ENCODE data around the gene VSTM2L. TPM values are rescaled to one million over a fixed set of nuclear protein-coding genes. Genes with fewer than 3 reads are reported as not detected.

Gene VSTM2L
- total RNA-seq, 1 donor from 2014 or later: not detected

- intact Hi-C loops (cut with micrococcal nuclease): no loop called here
- CTCF ChIA-PET: no interaction called here
- H3K27me3 Mint-ChIP-seq: peaks cover 7% of the 10 kb centered on the region
- no peak for ATAC-seq (ENCODE audit: low read depth)
- POLR2A ChIA-PET: no interaction called here
- no peak for TF ChIP-seq CTCF (IDR thresholded peaks at IDR 0.05)
- H3K27ac Mint-ChIP-seq: no peak overlapping the region
- no peaks in the 10 kb centered on the region for H3K4me1 Mint-ChIP-seq
- peaks cover 4% of the 10 kb centered on the region for H3K9me3 Mint-ChIP-seq
- H3K36me3 Mint-ChIP-seq (ENCODE audit: low read depth): no peaks in the 10 kb centered on the region
- no peak for DNase-seq
- no peak overlapping the region for H3K4me3 Mint-ChIP-seq
Measured at GRCh38 chr20:37948956-37949355, 46.0 kb downstream of the VSTM2L start.

- H3K36me3 Mint-ChIP-seq (ENCODE audit: low read depth): no peaks in the 10 kb centered on the region
- POLR2A ChIA-PET: no interaction called here
- no peaks in the 10 kb centered on the region for H3K4me1 Mint-ChIP-seq
- no peak overlapping the region for H3K27ac Mint-ChIP-seq
- no peak for ATAC-seq (ENCODE audit: low read depth)
- intact Hi-C loops (cut with micrococcal nuclease): no loop called here
- TF ChIP-seq CTCF (IDR thresholded peaks at IDR 0.05): no peak
- CTCF ChIA-PET: no interaction called here
- DNase-seq: no peak
- H3K4me3 Mint-ChIP-seq: no peak overlapping the region
- H3K9me3 Mint-ChIP-seq: no peaks in the 10 kb centered on the region
- H3K27me3 Mint-ChIP-seq: peaks cover 12% of the 10 kb centered on the region
Measured at GRCh38 chr20:37954190-37954589, 51.3 kb downstream of the VSTM2L start.

GRCh38 chr20:37954626-37955025 is 51.7 kb downstream of the VSTM2L start:
- H3K4me3 Mint-ChIP-seq: no peak overlapping the region
- POLR2A ChIA-PET: no interaction called here
- peaks cover 13% of the 10 kb centered on the region for H3K27me3 Mint-ChIP-seq
- no peaks in the 10 kb centered on the region for H3K36me3 Mint-ChIP-seq (ENCODE audit: low read depth)
- intact Hi-C loops (cut with micrococcal nuclease): no loop called here
- no peaks in the 10 kb centered on the region for H3K9me3 Mint-ChIP-seq
- CTCF ChIA-PET: no interaction called here
- TF ChIP-seq CTCF (IDR thresholded peaks at IDR 0.05): no peak
- ATAC-seq (ENCODE audit: low read depth) (no peak), DNase-seq (no peak)
- no peak overlapping the region for H3K27ac Mint-ChIP-seq
- no peaks in the 10 kb centered on the region for H3K4me1 Mint-ChIP-seq

- peaks cover 13% of the 10 kb centered on the region for H3K27me3 Mint-ChIP-seq
- no peaks in the 10 kb centered on the region for H3K4me1 Mint-ChIP-seq
- no peak for TF ChIP-seq CTCF (IDR thresholded peaks at IDR 0.05)
- intact Hi-C loops (cut with micrococcal nuclease): no loop called here
- H3K36me3 Mint-ChIP-seq (ENCODE audit: low read depth): no peaks in the 10 kb centered on the region
- POLR2A ChIA-PET: no interaction called here
- no peak overlapping the region for H3K27ac Mint-ChIP-seq
- H3K9me3 Mint-ChIP-seq: no peaks in the 10 kb centered on the region
- no peak for ATAC-seq (ENCODE audit: low read depth)
- no peak for DNase-seq
- CTCF ChIA-PET: no interaction called here
- no peak overlapping the region for H3K4me3 Mint-ChIP-seq
Measured at GRCh38 chr20:37955511-37955910, 52.6 kb downstream of the VSTM2L start.

GRCh38 chr20:37956107-37956585 is 53.2 kb downstream of the VSTM2L start:
- no peak for TF ChIP-seq CTCF (IDR thresholded peaks at IDR 0.05)
- H3K27ac Mint-ChIP-seq: no peak overlapping the region
- ATAC-seq (ENCODE audit: low read depth): no peak
- DNase-seq: no peak
- peaks cover 3% of the 10 kb centered on the region for H3K9me3 Mint-ChIP-seq
- no peaks in the 10 kb centered on the region for H3K36me3 Mint-ChIP-seq (ENCODE audit: low read depth)
- POLR2A ChIA-PET: no interaction called here
- intact Hi-C loops (cut with micrococcal nuclease): no loop called here
- H3K4me1 Mint-ChIP-seq: no peaks in the 10 kb centered on the region
- H3K4me3 Mint-ChIP-seq: no peak overlapping the region
- CTCF ChIA-PET: no interaction called here
- H3K27me3 Mint-ChIP-seq: peaks cover 13% of the 10 kb centered on the region

All from activated B cell treated with CpG ODN at 0.5 μM for 24 hours (primary cell).